Measurements from ENCODE around the gene TIMM8B. TPM values are rescaled to one million over a fixed set of nuclear protein-coding genes. Genes with fewer than 3 reads are reported as not detected.

Gene TIMM8B, protein sequence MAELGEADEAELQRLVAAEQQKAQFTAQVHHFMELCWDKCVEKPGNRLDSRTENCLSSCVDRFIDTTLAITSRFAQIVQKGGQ
- 100 to 1,000 TPM in 1 of 4 donors, 10 to 100 TPM in 3; 88.8 to 108 (median 90.9) TPM for total RNA-seq
- polyA plus RNA-seq, result 167 TPM
- long read RNA-seq, donor 1, transcript TIMM8B-201 (2 exons, 819 nt), result major isoform, 37 of 55 reads
- long read RNA-seq, donor 1, transcript TIMM8B-203 (3 exons, 1,155 nt), result minor isoform, 15 of 55 reads
- long read RNA-seq, donor 1, partial matches to known transcripts, result 0 of 55 reads
- long read RNA-seq, donor 1, other reads (novel, unspliced or antisense), result 3 of 55 reads
- long read RNA-seq, donor 2, transcript TIMM8B-201 (2 exons, 819 nt), result major isoform, 32 of 41 reads
- long read RNA-seq, donor 2, transcript TIMM8B-203 (3 exons, 1,155 nt), result minor isoform, 5 of 41 reads
- long read RNA-seq, donor 2, partial matches to known transcripts, result 3 of 41 reads
- long read RNA-seq, donor 2, other reads (novel, unspliced or antisense), result 1 of 41 reads
- long read RNA-seq, donor 3, transcript TIMM8B-201 (2 exons, 819 nt), result minor isoform, 8 of 23 reads
- long read RNA-seq, donor 3, transcript TIMM8B-203 (3 exons, 1,155 nt), result major isoform, 12 of 23 reads
- long read RNA-seq, donor 3, partial matches to known transcripts, result 1 of 23 reads
- long read RNA-seq, donor 3, other reads (novel, unspliced or antisense), result 2 of 23 reads
- long read RNA-seq, donor 4, transcript TIMM8B-201 (2 exons, 819 nt), result major isoform, 24 of 40 reads
- long read RNA-seq, donor 4, transcript TIMM8B-203 (3 exons, 1,155 nt), result minor isoform, 14 of 40 reads
- long read RNA-seq, donor 4, partial matches to known transcripts, result 0 of 40 reads
- long read RNA-seq, donor 4, other reads (novel, unspliced or antisense), result 2 of 40 reads

GRCh38 chr11:112086422-112087191 is at the start of gene TIMM8B, which contains the start of gene SDHD:
Gene TIMM8B (minus strand): TSS chr11:112086756. CDS start chr11:112086723, 33 bp downstream.
Gene SDHD (plus strand): TSS chr11:112086873. CDS start chr11:112086908, 35 bp downstream.
- no peaks in the 10 kb centered on the region for H3K9me3 ChIP-seq (ENCODE audit: control insufficient read depth, low read length)
- ATAC-seq, result peak; percentile 96 to 98
- intact Hi-C loops (cut with DNase I), result no loop called here
- WGBS, result under 1% methylated on average over 45 of the region's 45 CpGs
- H3K4me3 ChIP-seq (ENCODE audit: low read length), result peak within 1 kb of the TSS; percentile 97
- DNase-seq, result peak; percentile 94 to 98 (median 96)
- H3K27ac ChIP-seq (ENCODE audit: low read length), result peak within 1 kb of the TSS; percentile 89
- H3K27me3 ChIP-seq (ENCODE audit: control insufficient read depth, insufficient read depth), result no peaks in the 10 kb centered on the region
- peaks cover 2% of the 10 kb centered on the region for H3K4me1 ChIP-seq (ENCODE audit: control insufficient read depth, insufficient read depth, low read length)

- Histone ChIP-seq H3K9me3 (ENCODE audit: control insufficient read depth, low read length) (no peaks in the 10 kb centered on the region), H3K27ac (ENCODE audit: low read length) (no peak overlapping the region), H3K4me3 (ENCODE audit: low read length) (no peak overlapping the region), H3K4me1 (ENCODE audit: control insufficient read depth, insufficient read depth, low read length) (no peaks in the 10 kb centered on the region), H3K27me3 (ENCODE audit: control insufficient read depth, insufficient read depth) (no peaks in the 10 kb centered on the region)
- intact Hi-C loops (cut with DNase I), result no loop called here
- ATAC-seq (no peak), DNase-seq (no peak)
- WGBS, result 86% methylated on average over 3 of the region's 4 CpGs
Measured at GRCh38 chr11:112134473-112134872, 47.9 kb upstream of the TIMM8B start.

- Histone ChIP-seq H3K9me3 (ENCODE audit: control insufficient read depth, low read length) (no peaks in the 10 kb centered on the region), H3K4me1 (ENCODE audit: control insufficient read depth, insufficient read depth, low read length) (no peaks in the 10 kb centered on the region), H3K4me3 (ENCODE audit: low read length) (no peak overlapping the region), H3K27ac (ENCODE audit: low read length) (no peak overlapping the region), H3K27me3 (ENCODE audit: control insufficient read depth, insufficient read depth) (no peaks in the 10 kb centered on the region)
- intact Hi-C loops (cut with DNase I), result no loop called here
- DNase-seq (no peak), ATAC-seq (no peak)
- 70% methylated on average over 2 of the region's 2 CpGs for WGBS
Measured at GRCh38 chr11:112132737-112133136, 46.2 kb upstream of the TIMM8B start.

- 85% methylated on average over 5 of the region's 5 CpGs for WGBS
- intact Hi-C loops (cut with DNase I), result no loop called here
- Histone ChIP-seq H3K27me3 (ENCODE audit: control insufficient read depth, insufficient read depth) (no peaks in the 10 kb centered on the region), H3K4me3 (ENCODE audit: low read length) (no peak overlapping the region), H3K4me1 (ENCODE audit: control insufficient read depth, insufficient read depth, low read length) (no peaks in the 10 kb centered on the region), H3K27ac (ENCODE audit: low read length) (no peak overlapping the region), H3K9me3 (ENCODE audit: control insufficient read depth, low read length) (no peaks in the 10 kb centered on the region)
- ATAC-seq, result peak; percentile 41 to 61
- no peak for DNase-seq
Measured at GRCh38 chr11:112129656-112130055, 43.1 kb upstream of the TIMM8B start.

GRCh38 chr11:112128483-112129121 is 42.0 kb upstream of the TIMM8B start:
- intact Hi-C loops (cut with DNase I), result no loop called here
- Histone ChIP-seq H3K4me1 (ENCODE audit: control insufficient read depth, insufficient read depth, low read length) (no peaks in the 10 kb centered on the region), H3K27ac (ENCODE audit: low read length) (no peak overlapping the region), H3K9me3 (ENCODE audit: control insufficient read depth, low read length) (no peaks in the 10 kb centered on the region), H3K4me3 (ENCODE audit: low read length) (no peak overlapping the region), H3K27me3 (ENCODE audit: control insufficient read depth, insufficient read depth) (no peaks in the 10 kb centered on the region)
- WGBS, result 62% methylated on average over 3 of the region's 3 CpGs
- ATAC-seq (peak in 1 of 2 donors; percentile 44), DNase-seq (peak in 2 of 3 donors; percentile 35 to 56)

- 97% methylated on average over 2 of the region's 2 CpGs for WGBS
- Histone ChIP-seq H3K4me3 (ENCODE audit: low read length) (no peak overlapping the region), H3K27me3 (ENCODE audit: control insufficient read depth, insufficient read depth) (no peaks in the 10 kb centered on the region), H3K9me3 (ENCODE audit: control insufficient read depth, low read length) (no peaks in the 10 kb centered on the region), H3K27ac (ENCODE audit: low read length) (no peak overlapping the region), H3K4me1 (ENCODE audit: control insufficient read depth, insufficient read depth, low read length) (no peaks in the 10 kb centered on the region)
- intact Hi-C loops (cut with DNase I), result no loop called here
- DNase-seq (no peak), ATAC-seq (no peak)
Measured at GRCh38 chr11:112127056-112127455, 40.5 kb upstream of the TIMM8B start.

GRCh38 chr11:112123129-112123528 is 36.6 kb upstream of the TIMM8B start:
- ATAC-seq (no peak), DNase-seq (no peak)
- Histone ChIP-seq H3K4me3 (ENCODE audit: low read length) (no peak overlapping the region), H3K27ac (ENCODE audit: low read length) (no peak overlapping the region), H3K9me3 (ENCODE audit: control insufficient read depth, low read length) (no peaks in the 10 kb centered on the region), H3K4me1 (ENCODE audit: control insufficient read depth, insufficient read depth, low read length) (no peaks in the 10 kb centered on the region), H3K27me3 (ENCODE audit: control insufficient read depth, insufficient read depth) (no peaks in the 10 kb centered on the region)
- intact Hi-C loops (cut with DNase I), result no loop called here
- 69% methylated on average over 4 of the region's 4 CpGs for WGBS

DNA sequence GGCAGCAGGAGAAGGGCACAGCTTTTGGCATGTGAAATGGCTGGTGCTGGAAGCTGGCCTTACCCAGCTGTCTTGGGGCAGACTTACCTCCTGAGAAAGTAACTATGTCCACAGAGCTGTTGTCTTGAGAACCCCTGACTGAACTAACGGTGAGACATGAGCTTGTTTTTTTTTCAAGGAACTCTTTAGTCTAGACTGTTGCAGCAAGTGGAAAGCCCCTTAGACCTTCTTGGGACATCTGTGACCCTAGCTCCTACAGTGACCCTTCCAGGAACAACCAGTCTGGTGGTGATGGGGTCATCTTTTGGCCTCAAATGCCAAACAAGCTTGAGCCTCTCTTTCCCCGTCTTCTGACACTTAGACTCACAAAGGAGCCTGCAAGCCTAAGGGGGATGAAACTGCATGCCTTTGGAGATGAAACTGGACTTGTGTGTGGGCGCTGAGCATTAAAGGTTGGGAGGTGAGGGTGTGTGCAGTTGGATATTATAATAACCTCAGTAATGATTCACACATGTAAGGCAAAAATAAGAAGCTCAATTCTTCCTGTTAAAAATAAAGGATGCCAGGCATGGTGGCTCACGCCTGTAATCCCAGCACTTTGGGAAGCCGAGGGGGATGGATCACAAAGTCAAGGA is 35.5 kb upstream of the TIMM8B start:
- H3K4me3 ChIP-seq (ENCODE audit: low read length), result no peak overlapping the region
- ATAC-seq (no peak), DNase-seq (no peak)
- H3K27ac ChIP-seq (ENCODE audit: low read length), result no peak overlapping the region
- no peaks in the 10 kb centered on the region for H3K9me3 ChIP-seq (ENCODE audit: control insufficient read depth, low read length)
- intact Hi-C loops (cut with DNase I), result no loop called here
- no peaks in the 10 kb centered on the region for H3K4me1 ChIP-seq (ENCODE audit: control insufficient read depth, insufficient read depth, low read length)
- H3K27me3 ChIP-seq (ENCODE audit: control insufficient read depth, insufficient read depth), result no peaks in the 10 kb centered on the region
- WGBS, result 93% methylated on average over 5 of the region's 5 CpGs

GRCh38 chr11:112118176-112118575 is 31.6 kb upstream of the TIMM8B start:
- intact Hi-C loops (cut with DNase I), result loop anchor here in 1 of 4 donors (10.0 kb wide), 1 partner anchor 57 kb away; the partner anchor contains the start of gene BCO2
- Histone ChIP-seq H3K27me3 (ENCODE audit: control insufficient read depth, insufficient read depth) (no peaks in the 10 kb centered on the region), H3K4me3 (ENCODE audit: low read length) (no peak overlapping the region), H3K27ac (ENCODE audit: low read length) (no peak overlapping the region), H3K9me3 (ENCODE audit: control insufficient read depth, low read length) (no peaks in the 10 kb centered on the region), H3K4me1 (ENCODE audit: control insufficient read depth, insufficient read depth, low read length) (peaks cover 1% of the 10 kb centered on the region)
- 92% methylated on average over 2 of the region's 2 CpGs for WGBS
- DNase-seq (no peak), ATAC-seq (no peak)

DNA sequence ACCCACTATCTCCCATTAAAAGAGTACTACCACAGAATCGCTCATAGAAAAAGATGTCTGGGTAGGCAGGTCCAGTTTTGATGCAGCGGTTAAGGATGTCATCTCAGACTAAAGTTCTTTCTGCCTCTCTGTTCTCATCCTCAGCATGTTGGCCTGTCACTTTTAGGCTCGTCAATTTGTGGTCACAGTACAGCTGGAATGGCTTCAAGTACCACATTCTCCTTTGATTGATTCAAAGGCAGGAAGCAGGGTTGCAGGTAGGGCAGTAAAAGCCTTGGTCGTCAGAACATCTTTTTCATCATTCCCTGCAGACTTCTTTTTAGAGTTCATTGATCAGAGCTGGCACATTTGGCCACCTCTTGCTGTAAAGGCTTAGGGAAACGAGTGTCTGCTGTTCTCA is 28.8 kb upstream of the TIMM8B start:
- DNase-seq (no peak), ATAC-seq (no peak)
- WGBS, result 79% methylated on average over 5 of the region's 5 CpGs
- Histone ChIP-seq H3K27ac (ENCODE audit: low read length) (no peak overlapping the region), H3K27me3 (ENCODE audit: control insufficient read depth, insufficient read depth) (no peaks in the 10 kb centered on the region), H3K4me1 (ENCODE audit: control insufficient read depth, insufficient read depth, low read length) (peaks cover 1% of the 10 kb centered on the region), H3K4me3 (ENCODE audit: low read length) (no peak overlapping the region), H3K9me3 (ENCODE audit: control insufficient read depth, low read length) (no peaks in the 10 kb centered on the region)
- intact Hi-C loops (cut with DNase I), result loop anchor here in 1 of 4 donors (10.0 kb wide), 1 partner anchor 59 kb away; the partner anchor contains the start of gene BCO2
